Activated CD8-positive, alpha-beta T cell treated with anti-CD3 and anti-CD28 coated beads for 36 hours (primary cell): Measurements from ENCODE around the gene RNF144A. TPM values are rescaled to one million over a fixed set of nuclear protein-coding genes. Genes with fewer than 3 reads are reported as not detected.
A peak's percentile ranks its signal among the peaks of the same experiment; 100 is the strongest.

ENCODE experiments used
- ATAC-seq: fragments of 200-7000 bp; cut with Tn5 transposase; one replicate; pipeline ENCODE4 v1.10.0; 2021; ENCODE audit warnings: mild to moderate bottlenecking, moderate library complexity
- CTCF ChIA-PET: fragments of 350-600 bp; sonication (Branson Sonifier 250); formaldehyde crosslinking; loops from one replicate; lab custom pipeline; 2021; ENCODE audit warnings: antibody characterized with exemption; lab: Charles Lee
- POLR2A ChIA-PET: fragments of 350-600 bp; sonication (Branson Sonifier 250); formaldehyde crosslinking; loops from one replicate; lab custom pipeline; 2021; ENCODE audit warnings: antibody characterized with exemption; lab: Charles Lee
- DNase-seq: peaks from one replicate; pipeline ENCODE4 v3.0.0-alpha.2; 2020
- H3K27ac Mint-ChIP-seq: one replicate; pipeline ENCODE4 v1.8.0; 2021; ENCODE audit warnings: mild to moderate bottlenecking, mixed read lengths
- H3K27me3 Mint-ChIP-seq: one replicate; pipeline ENCODE4 v1.8.0; 2021; ENCODE audit warnings: mixed read lengths
- H3K36me3 Mint-ChIP-seq: one replicate; pipeline ENCODE4 v1.8.0; 2021; ENCODE audit warnings: low read depth, mixed read lengths
- H3K4me1 Mint-ChIP-seq: one replicate; pipeline ENCODE4 v1.8.0; 2021; ENCODE audit warnings: low read depth, mixed read lengths
- H3K4me3 Mint-ChIP-seq: one replicate; pipeline ENCODE4 v1.8.0; 2021; ENCODE audit warnings: mild to moderate bottlenecking, moderate library complexity, mixed read lengths
- H3K9me3 Mint-ChIP-seq: one replicate; pipeline ENCODE4 v1.8.0; 2021; ENCODE audit warnings: mixed read lengths
- intact Hi-C: fragments of 100-400 bp; cut with micrococcal nuclease; formaldehyde crosslinking; loops from one replicate; pipeline ENCODE4 v1.10.0; 2022
- total RNA-seq, 2 experiments: library from RNA; stranded (reverse); gene quantifications; one replicate each; pipeline ENCODE4 v1.2.3, GENCODE V29; 2021
- TF ChIP-seq, protein P1 (sequence below): fragments of 200-600 bp; IDR thresholded peaks from one replicate; pipeline ENCODE4 v1.8.0; 2022; ENCODE audit warnings: antibody characterized with exemption, mild to moderate bottlenecking

The RNF144A gene
- total RNA-seq, 2 experiments from 2014 or later: 32.6 to 36.5 TPM

DNA sequence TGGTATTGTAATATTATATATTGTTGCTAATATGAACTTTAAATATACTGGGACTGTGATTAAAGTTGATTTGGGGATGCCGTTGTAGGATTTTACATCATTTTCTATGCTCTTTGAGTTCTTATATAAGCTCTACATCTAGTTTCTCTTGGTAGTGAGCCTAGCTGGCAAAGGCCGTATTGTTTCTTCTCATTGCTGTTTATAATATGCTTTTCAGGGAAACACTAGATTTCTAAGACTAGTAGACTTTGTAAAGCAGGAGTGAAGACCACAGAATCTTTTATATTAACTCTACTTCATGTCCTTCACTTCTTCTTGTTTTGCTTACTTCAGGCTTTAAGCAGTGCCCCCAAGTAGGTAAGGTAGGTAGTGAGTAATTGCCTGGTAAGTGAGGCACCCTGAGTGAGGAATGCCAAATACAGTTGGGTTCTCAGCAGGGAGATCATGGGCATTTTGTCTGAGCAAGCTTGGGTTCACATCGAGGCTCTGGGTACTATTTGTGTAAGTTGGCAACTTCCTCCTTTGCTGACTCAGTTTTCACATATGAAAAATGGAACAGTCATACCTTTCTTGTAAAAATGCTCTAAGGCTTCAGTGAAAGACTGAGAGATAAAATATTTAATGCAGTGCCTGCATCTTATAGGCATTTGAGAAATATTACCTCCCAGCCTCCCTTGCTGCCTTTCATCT is 96.4 kb downstream of the RNF144A start:
- Mint-ChIP-seq H3K27me3 (no peaks in the 10 kb centered on the region), H3K27ac (peak overlapping the region; percentile 48), H3K4me3 (no peak overlapping the region), H3K9me3 (no peaks in the 10 kb centered on the region), H3K36me3 (peaks cover 9% of the 10 kb centered on the region), H3K4me1 (peaks cover 17% of the 10 kb centered on the region)
- ChIA-PET CTCF (interaction anchor here (0.6 to 2.5 kb wide), 14 partner anchors 8 to 186 kb away, joined by 3 to 13 read pairs (median 5); partner anchors contain the start of gene RSAD2), POLR2A (interaction anchor here (0.9 to 1.1 kb wide), 2 partner anchors 31 to 187 kb away, joined by 3 to 4 read pairs; no protein-coding TSS in a partner anchor)
- ATAC-seq (peak; percentile 39), DNase-seq (no peak)
- intact Hi-C loops: no loop called here
- TF ChIP-seq, protein P1, sequence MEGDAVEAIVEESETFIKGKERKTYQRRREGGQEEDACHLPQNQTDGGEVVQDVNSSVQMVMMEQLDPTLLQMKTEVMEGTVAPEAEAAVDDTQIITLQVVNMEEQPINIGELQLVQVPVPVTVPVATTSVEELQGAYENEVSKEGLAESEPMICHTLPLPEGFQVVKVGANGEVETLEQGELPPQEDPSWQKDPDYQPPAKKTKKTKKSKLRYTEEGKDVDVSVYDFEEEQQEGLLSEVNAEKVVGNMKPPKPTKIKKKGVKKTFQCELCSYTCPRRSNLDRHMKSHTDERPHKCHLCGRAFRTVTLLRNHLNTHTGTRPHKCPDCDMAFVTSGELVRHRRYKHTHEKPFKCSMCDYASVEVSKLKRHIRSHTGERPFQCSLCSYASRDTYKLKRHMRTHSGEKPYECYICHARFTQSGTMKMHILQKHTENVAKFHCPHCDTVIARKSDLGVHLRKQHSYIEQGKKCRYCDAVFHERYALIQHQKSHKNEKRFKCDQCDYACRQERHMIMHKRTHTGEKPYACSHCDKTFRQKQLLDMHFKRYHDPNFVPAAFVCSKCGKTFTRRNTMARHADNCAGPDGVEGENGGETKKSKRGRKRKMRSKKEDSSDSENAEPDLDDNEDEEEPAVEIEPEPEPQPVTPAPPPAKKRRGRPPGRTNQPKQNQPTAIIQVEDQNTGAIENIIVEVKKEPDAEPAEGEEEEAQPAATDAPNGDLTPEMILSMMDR: no peak

DNA sequence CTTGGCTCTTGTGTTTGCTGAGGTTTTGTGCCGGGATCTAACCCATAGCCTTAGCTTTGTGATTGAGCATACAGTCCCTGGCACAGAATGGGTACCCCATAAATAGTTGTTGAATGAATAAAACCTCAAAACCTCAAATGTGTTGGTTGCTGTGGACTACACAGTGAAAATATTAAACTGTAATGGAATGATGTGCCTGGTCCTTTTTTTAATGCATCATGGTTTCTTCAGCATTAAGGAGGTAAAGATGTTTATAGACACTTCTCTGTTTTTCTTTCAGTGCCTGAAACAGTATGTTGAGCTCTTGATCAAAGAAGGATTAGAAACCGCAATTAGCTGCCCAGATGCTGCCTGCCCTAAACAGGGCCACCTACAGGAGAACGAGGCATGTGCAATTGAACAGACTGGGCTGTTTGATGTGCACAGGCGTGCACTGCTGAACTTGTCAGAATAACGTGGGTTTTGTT is 97.0 kb downstream of the RNF144A start:
- Mint-ChIP-seq H3K4me3 (no peak overlapping the region), H3K9me3 (no peaks in the 10 kb centered on the region), H3K4me1 (peaks cover 17% of the 10 kb centered on the region), H3K27me3 (no peaks in the 10 kb centered on the region), H3K27ac (no peak overlapping the region), H3K36me3 (peaks cover 9% of the 10 kb centered on the region)
- TF ChIP-seq, protein P1: no peak
- CTCF ChIA-PET: interaction anchor here (0.6 to 2.5 kb wide), 20 partner anchors 9 to 1697 kb away, joined by 3 to 13 read pairs (median 4); partner anchors contain the start of gene RSAD2
- ATAC-seq (peak; percentile 78), DNase-seq (peak; percentile 41)
- intact Hi-C loops: no loop called here
- POLR2A ChIA-PET: interaction anchor here (0.6 to 1.1 kb wide), 4 partner anchors 10 to 187 kb away, joined by 3 to 4 read pairs (median 3); no protein-coding TSS in a partner anchor

DNA sequence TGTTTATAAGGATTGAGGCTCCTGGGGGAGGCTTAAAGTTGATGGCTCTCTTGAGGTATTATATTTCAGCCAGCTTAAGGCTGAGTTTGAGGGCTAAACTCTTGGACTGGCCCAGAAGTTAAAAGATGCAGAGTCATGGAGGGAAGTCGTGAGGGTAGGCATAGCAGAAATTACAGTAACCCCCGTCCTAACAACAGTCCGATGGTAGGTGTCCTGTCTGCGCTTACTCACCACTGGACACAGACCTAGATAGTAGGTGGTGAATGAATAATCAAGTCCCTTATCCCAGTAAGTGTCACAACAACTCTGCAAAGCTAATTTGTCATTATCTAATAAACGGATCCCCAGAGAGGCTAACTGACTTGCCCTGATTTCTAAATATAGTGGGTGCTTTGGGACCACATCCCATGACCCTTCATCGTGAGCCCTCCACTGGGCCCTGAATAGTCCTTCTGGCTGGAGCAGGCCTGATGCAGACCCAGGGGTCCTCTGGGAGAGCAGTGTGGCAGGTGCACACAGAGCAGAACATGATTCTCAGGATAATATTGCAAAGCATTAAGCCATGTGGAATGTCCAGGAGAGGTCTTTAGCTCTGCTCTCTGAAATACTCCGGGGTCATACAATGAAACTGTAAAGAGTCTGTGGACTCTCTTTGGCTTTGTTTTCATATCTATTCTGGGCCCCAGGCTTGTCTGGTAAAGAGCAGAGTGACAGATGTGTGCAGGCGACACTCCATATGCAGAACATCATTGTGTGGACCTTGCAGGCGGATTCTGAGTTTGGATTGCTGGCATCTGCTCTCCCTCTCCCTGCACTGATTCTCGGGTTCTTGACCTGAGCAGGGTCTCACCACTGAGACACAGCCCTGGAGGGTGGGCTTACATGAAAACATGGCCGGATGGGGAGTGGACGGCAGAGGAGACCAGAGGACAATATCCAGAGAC is 98.1 kb downstream of the RNF144A start:
- peaks cover 17% of the 10 kb centered on the region for H3K4me1 Mint-ChIP-seq
- H3K27ac Mint-ChIP-seq: no peak overlapping the region
- ChIA-PET CTCF (interaction anchor here (0.8 to 2.1 kb wide), 12 partner anchors 9 to 189 kb away, joined by 3 to 13 read pairs (median 4); no protein-coding TSS in a partner anchor), POLR2A (interaction anchor here (0.6 kb wide), 1 partner anchor 118 kb away, joined by 3 read pairs; no protein-coding TSS in a partner anchor)
- TF ChIP-seq, protein P1: no peak
- peaks cover 14% of the 10 kb centered on the region for H3K36me3 Mint-ChIP-seq
- intact Hi-C loops: no loop called here
- DNase-seq (no peak), ATAC-seq (no peak)
- no peaks in the 10 kb centered on the region for H3K27me3 Mint-ChIP-seq
- H3K4me3 Mint-ChIP-seq: no peak overlapping the region
- H3K9me3 Mint-ChIP-seq: no peaks in the 10 kb centered on the region

DNA sequence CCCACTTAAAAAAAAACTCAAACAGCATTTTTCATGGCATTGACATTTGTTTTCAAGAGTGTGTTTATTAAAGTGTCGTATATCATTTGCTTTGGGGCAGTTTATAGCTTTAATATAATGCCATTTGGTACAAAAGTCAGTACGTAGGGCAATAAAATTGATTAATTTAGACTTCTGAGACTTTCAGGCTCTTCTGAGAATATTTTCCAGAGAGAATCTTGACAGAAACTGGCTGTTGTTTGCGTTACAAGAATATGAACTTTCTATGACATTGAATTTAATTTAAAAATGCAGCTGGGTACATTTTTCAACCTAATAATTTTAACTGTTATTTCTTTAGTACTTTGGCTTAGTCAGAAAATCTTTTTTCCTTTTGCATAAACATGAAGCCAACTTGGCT is 98.9 kb downstream of the RNF144A start:
- no peak for DNase-seq
- H3K27me3 Mint-ChIP-seq: no peaks in the 10 kb centered on the region
- H3K36me3 Mint-ChIP-seq: peaks cover 20% of the 10 kb centered on the region
- no peak for ATAC-seq
- ChIA-PET POLR2A (no interaction called here), CTCF (interaction anchor here (1.2 kb wide), 1 partner anchor 68 kb away, joined by 3 read pairs; no protein-coding TSS in a partner anchor)
- no peaks in the 10 kb centered on the region for H3K9me3 Mint-ChIP-seq
- intact Hi-C loops: no loop called here
- TF ChIP-seq, protein P1: no peak
- H3K4me3 Mint-ChIP-seq: no peak overlapping the region
- no peak overlapping the region for H3K27ac Mint-ChIP-seq
- H3K4me1 Mint-ChIP-seq: peaks cover 14% of the 10 kb centered on the region
